ENCODE data around the gene TPGS1.

DNA sequence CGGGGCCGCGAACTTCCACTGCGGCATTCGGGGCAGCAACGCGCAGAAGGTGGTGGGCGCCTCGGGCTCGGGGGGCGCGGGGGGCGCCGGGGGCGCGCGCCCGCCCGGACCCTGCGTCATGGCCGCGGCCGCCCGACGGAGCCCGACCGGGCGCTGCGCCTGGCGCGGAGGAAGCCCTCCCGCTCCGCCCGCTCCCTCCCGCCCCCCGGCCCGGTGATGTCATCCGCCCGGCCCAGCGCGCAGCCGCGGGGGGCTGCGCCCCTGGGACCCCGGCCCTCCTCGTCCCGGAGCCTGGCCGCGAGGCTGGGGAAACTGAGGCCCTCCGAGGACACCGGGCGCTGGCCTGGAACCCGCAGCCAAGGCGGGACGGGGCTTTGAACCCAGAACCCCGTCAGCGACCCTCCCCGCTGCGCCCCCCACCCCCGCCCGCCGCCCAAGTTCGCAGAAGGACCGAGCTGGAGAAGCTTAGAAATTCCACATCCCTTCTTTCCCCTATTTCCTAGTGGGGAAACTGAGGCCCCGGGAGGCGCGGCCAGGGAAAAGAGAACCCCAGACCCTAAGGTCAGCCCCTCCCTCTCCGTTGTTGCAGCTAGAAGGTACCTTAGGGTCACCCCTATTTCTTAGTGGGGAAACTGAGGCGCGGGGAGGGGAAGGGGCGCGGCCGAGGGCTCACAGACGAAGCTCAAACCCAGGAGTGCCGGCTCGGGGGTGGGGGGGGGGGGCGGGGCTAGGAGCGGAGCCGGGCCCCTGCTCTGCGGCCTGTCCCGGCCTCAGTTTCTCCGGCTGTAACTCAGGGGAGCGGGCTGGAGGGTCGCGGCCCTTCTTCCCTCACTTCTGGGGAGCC is 46.2 kb upstream of the TPGS1 start, which contains the start of gene SHC2:
- TF ChIP-seq CTCF (IDR thresholded peaks at IDR 0.05) (no peak), EZH2 (IDR thresholded peaks at IDR 0.05; ENCODE audit: borderline replicate concordance, insufficient read depth, low read depth, low read length, poor library complexity, severe bottlenecking) (no peak)
